DND-41 (cell line): ENCODE results near the gene TOMM40L.

Experiments used
- ATAC-seq: fragments of 200-7000 bp; cut with Tn5 transposase; 3 replicates; pipeline ENCODE4 v1.9.1; 2021; ENCODE audit warnings: low read depth; ENCODE audit not compliant: insufficient read depth
- DNase-seq: peaks from one replicate; pipeline ENCODE4 v3.0.0-alpha.2; 2020
- H2AFZ ChIP-seq: 2 replicates; pipeline ENCODE4 v1.6.0; 2012; ENCODE audit warnings: low read depth, low read length
- H3K27ac ChIP-seq: 2 replicates; pipeline ENCODE4 v1.5.1; 2012; ENCODE audit warnings: low read length, inconsistent platforms
- H3K27me3 ChIP-seq: fragments of 200-600 bp; sonication (generic); 2 replicates; pipeline ENCODE4 v1.6.0; 2012; ENCODE audit warnings: low read length, mild to moderate bottlenecking, inconsistent platforms; ENCODE audit not compliant: insufficient read depth, poor library complexity
- H3K36me3 ChIP-seq: 2 replicates; pipeline ENCODE4 v1.5.1; 2012; ENCODE audit warnings: low read length, inconsistent platforms; ENCODE audit not compliant: insufficient read depth
- H3K4me1 ChIP-seq: 2 replicates; pipeline ENCODE4 v1.5.1; 2012; ENCODE audit warnings: mild to moderate bottlenecking, low read length; ENCODE audit not compliant: insufficient read depth
- H3K4me2 ChIP-seq: 2 replicates; pipeline ENCODE4 v1.6.0; 2012; ENCODE audit warnings: mild to moderate bottlenecking, moderate library complexity, low read length, inconsistent platforms; ENCODE audit not compliant: insufficient read depth
- H3K4me3 ChIP-seq, 2 experiments: fragments of 200-600 bp in 1 of 2; shearing (Covaris generic) in 1 of 2; 2 replicates each; pipeline ENCODE4 v1.5.1; 2012 to 2016; ENCODE audit warnings: inconsistent platforms in 2 of 2, low read length in 2 of 2, mild to moderate bottlenecking in 2 of 2, low read depth in 1 of 2, moderate library complexity in 1 of 2
- H3K79me2 ChIP-seq: 2 replicates; pipeline ENCODE4 v1.6.0; 2012; ENCODE audit warnings: low read length, inconsistent platforms; ENCODE audit not compliant: insufficient read depth
- H3K9ac ChIP-seq: 2 replicates; pipeline ENCODE4 v1.6.0; 2012; ENCODE audit warnings: low read depth, mild to moderate bottlenecking, inconsistent platforms, low read length, moderate library complexity
- H3K9me3 ChIP-seq: 2 replicates; pipeline ENCODE4 v1.5.1; 2012; ENCODE audit warnings: low read length, moderate library complexity, mild to moderate bottlenecking, inconsistent platforms; ENCODE audit not compliant: insufficient read depth, severe bottlenecking
- H4K20me1 ChIP-seq: 2 replicates; pipeline ENCODE4 v1.6.0; 2012; ENCODE audit warnings: low read length; ENCODE audit not compliant: insufficient read depth
- CTCF ChIP-seq: IDR thresholded peaks from 2 replicates; pipeline ENCODE4 v1.5.1; 2012; ENCODE audit warnings: borderline replicate concordance, low read length, moderate library complexity, mild to moderate bottlenecking; ENCODE audit not compliant: poor library complexity, severe bottlenecking; ENCODE audit errors: extremely low read depth
- EZH2 ChIP-seq: IDR thresholded peaks from 3 replicates; pipeline ENCODE4 v1.6.1; 2012; ENCODE audit warnings: borderline replicate concordance, low read depth, mild to moderate bottlenecking, moderate library complexity, low read length, inconsistent platforms; ENCODE audit not compliant: severe bottlenecking

Gene TOMM40L

GRCh38 chr1:161216945-161217712, 8.7 kb upstream of the TOMM40L start:
- Histone ChIP-seq H3K27me3 (no peaks in the 10 kb centered on the region), H2AFZ (no peak overlapping the region), H3K4me2 (no peak overlapping the region), H3K4me3 (no peak overlapping the region), H3K79me2 (no peaks in the 10 kb centered on the region), H3K9me3 (no peaks in the 10 kb centered on the region), H3K4me1 (no peaks in the 10 kb centered on the region), H3K36me3 (peaks cover 29% of the 10 kb centered on the region), H3K9ac (no peak overlapping the region), H4K20me1 (no peaks in the 10 kb centered on the region), H3K27ac (no peak overlapping the region)
- TF ChIP-seq EZH2 (no peak), CTCF (no peak)
- ATAC-seq, result no peak
- DNase-seq, result no peak

- Histone ChIP-seq H2AFZ (no peak overlapping the region), H3K36me3 (peaks cover 22% of the 10 kb centered on the region), H3K79me2 (no peaks in the 10 kb centered on the region), H3K27ac (no peak overlapping the region), H3K4me2 (no peak overlapping the region), H3K27me3 (no peaks in the 10 kb centered on the region), H4K20me1 (no peaks in the 10 kb centered on the region), H3K4me3 (no peak overlapping the region), H3K4me1 (no peaks in the 10 kb centered on the region), H3K9ac (no peak overlapping the region), H3K9me3 (no peaks in the 10 kb centered on the region)
- no peak for ATAC-seq
- no peak for TF ChIP-seq EZH2
- no peak for DNase-seq
These were observed 8.0 kb upstream of the TOMM40L start for GRCh38 chr1:161217831-161218230.

GRCh38 chr1:161218301-161219077, 7.4 kb upstream of the TOMM40L start:
- Histone ChIP-seq H4K20me1 (no peaks in the 10 kb centered on the region), H3K4me1 (no peaks in the 10 kb centered on the region), H3K4me2 (no peak overlapping the region), H3K79me2 (no peaks in the 10 kb centered on the region), H3K4me3 (no peak overlapping the region), H3K27me3 (no peaks in the 10 kb centered on the region), H3K9me3 (no peaks in the 10 kb centered on the region), H2AFZ (peak overlapping the region; percentile 31; the same call in 1 of the 2 replicates), H3K9ac (no peak overlapping the region), H3K36me3 (peaks cover 15% of the 10 kb centered on the region), H3K27ac (no peak overlapping the region)
- ATAC-seq (no peak), DNase-seq (no peak)
- TF ChIP-seq CTCF (no peak), EZH2 (no peak)
